ENCODE data around the gene ZNF593.

ZNF593 gene

DNA sequence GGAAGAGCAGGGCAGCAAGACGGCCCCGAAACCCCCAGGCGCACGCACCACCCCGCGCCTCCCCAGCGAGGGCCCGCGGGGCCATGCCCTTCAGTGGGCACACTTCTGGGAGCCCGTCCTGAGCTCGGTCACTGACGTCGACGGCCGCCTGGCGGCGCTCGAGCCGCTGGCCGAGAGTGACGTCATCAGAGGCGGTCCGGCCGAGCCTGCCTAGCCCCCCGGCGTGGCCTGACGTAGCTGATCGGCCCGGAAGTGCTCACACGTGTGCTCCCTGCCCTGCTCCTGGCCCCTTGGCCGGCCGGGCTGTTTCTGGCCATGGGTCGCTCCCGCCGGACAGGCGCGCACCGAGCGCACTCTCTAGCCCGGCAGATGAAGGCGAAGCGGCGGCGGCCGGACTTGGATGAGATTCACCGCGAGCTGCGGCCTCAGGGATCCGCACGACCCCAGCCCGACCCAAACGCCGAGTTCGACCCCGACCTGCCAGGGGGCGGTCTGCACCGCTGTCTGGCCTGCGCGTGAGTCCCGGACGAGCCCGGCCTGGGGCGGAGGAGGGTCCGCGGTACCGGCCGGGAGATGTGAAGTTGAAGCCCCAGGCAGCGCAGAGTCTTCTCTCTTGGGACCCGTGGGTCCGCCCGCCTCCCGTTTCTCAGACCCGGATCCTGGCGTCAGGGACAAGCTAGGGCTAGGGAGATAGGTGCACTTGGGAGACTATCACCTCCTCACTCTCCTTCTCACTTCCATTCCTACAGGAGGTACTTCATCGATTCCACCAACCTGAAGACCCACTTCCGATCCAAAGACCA lies at the start of gene ZNF593:
Gene ZNF593 (plus strand): TSS at position 240 of the 803 bp plus-strand sequence. CDS start 76 bp downstream, at position 316.
- DNase-seq (ENCODE audit: low read depth): peak; percentile 81

DNA sequence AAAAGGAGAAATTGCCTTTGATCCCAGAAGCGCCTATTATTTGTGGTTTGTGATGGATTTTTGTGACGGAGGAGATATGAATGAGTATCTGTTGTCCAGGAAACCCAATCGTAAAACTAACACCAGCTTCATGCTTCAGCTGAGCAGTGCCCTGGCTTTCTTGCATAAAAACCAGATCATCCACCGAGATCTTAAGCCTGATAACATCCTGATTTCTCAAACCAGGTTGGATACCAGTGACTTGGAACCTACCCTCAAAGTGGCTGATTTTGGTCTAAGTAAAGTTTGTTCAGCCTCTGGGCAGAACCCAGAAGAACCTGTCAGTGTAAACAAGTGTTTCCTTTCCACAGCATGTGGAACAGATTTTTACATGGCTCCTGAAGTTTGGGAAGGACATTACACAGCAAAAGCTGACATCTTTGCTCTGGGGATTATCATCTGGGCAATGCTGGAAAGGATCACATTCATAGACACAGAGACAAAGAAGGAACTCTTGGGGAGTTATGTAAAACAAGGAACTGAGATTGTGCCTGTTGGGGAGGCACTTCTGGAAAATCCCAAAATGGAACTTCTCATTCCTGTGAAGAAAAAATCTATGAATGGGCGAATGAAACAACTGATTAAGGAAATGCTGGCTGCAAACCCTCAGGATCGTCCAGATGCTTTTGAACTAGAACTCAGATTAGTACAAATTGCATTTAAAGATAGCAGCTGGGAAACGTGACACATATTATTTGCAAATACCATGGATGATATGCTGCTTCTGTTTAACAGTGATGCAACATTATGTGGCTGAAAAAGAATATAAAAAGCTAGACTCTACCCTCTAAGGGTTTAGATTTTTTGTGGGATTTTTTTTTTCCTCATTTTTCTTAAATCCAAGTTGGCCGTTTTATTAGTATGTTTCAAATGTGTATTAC lies 47.6 kb upstream of the ZNF593 start:
- no peak for DNase-seq (ENCODE audit: low read depth)

GRCh38 chr1:26122988-26123973 lies 46.4 kb upstream of the ZNF593 start:
- no peak for DNase-seq (ENCODE audit: low read depth)

DNA sequence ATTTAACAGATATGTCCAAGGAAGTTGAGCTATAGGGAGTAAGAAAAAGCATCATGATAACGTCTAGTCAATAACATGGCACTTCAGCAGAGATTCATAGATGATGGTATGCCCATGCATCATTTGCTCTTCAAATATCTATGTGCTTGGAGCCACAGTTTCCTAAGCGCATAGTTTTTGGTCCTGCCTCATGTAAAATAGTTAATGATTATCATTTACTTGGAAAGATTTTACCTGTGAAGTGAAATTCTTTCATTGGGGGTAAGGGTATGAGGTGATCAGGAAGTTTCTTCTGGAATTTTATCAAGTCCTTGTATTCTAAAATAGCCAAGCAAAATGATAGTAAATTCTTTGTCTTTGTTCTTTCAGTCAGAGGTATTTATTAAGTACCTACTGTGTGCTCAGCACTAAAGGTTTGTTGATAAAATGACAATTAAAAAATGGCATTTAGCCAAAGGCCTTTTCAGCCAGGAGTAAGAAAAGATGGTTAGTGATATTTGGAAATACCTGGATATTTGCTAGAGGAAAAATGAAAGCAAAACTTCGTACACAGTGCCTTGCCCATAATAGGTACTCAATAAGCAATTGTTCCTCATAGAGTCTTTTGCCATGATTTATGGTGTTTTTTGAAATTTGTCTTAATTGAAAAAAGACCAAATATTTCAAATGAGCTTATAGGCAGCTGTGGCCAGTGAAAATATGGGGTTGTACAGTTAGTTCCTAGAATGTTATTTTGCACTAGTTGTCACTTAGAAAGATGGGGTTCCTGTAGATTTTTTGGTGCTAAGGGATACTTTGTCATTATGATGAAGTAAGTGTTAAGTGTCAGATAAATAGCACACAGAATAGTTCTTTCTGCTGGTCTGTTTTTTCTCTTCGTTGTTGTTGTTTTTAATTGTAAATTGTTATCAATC lies 45.0 kb upstream of the ZNF593 start:
- no peak for DNase-seq (ENCODE audit: low read depth)

- no peak for DNase-seq (ENCODE audit: low read depth)
These were observed 44.3 kb upstream of the ZNF593 start for GRCh38 chr1:26125382-26125781.

- no peak for DNase-seq (ENCODE audit: low read depth)
These were observed 43.8 kb upstream of the ZNF593 start for GRCh38 chr1:26125946-26126320.

DNA sequence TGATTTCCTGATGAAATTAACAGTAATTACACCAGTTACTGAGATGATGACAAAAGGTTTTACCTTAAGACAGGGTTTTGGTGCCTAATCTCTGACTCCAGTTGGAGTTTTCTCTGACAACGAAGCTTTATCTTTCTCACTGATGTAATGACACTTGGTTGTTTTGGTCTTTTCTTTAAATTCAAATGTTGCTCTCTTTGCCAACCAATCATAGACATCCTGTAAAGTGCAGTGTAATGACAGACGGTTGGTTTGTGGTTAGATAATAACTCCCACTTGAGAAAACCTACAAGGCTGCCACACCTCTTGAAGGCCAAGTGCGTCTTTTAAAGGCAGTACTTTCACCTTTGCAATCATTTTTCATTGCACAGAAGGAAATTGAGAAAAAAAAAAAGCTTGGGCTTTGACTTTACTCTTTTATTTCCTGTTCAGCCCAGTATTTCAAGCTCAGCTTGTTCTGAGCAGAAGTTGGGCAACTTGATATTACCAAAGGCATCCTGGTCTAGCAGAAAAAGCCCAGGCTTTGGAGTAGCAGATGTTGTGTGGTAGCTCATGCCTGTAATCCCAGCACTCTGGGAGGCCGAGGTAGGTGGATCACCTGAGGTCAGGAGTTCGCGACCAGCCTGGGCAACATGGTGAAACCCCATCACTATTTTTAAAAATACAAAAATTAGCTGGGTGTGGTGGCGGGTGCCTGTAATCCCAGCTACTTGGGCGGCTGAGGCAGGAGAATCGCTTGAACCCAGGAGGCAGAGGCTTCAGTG lies 43.2 kb upstream of the ZNF593 start:
- DNase-seq (ENCODE audit: low read depth): peak; percentile 35

GRCh38 chr1:26127235-26128163 lies 42.2 kb upstream of the ZNF593 start:
- DNase-seq (ENCODE audit: low read depth): no peak

GRCh38 chr1:26129778-26130177 lies 39.9 kb upstream of the ZNF593 start:
- DNase-seq (ENCODE audit: low read depth): no peak

DNA sequence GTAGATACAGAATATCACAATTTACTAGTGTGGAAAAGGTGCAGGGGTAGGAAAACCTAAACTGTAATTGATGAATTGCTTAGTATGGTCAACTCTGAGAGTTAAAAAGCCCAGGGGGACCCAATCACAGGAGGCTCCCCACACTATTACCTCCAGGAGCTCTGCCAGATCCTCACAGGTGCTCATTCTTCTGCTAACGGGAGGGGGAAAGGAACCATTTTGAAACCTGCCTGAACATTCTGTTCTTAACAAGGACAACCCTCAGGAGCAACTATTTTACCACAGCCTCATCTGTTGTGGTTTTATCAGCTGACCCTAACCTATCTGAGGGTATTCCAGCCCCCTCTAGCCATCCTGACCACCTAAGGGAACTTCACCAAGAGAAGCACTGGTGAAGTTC lies 39.0 kb upstream of the ZNF593 start:
- DNase-seq (ENCODE audit: low read depth): no peak

DNA sequence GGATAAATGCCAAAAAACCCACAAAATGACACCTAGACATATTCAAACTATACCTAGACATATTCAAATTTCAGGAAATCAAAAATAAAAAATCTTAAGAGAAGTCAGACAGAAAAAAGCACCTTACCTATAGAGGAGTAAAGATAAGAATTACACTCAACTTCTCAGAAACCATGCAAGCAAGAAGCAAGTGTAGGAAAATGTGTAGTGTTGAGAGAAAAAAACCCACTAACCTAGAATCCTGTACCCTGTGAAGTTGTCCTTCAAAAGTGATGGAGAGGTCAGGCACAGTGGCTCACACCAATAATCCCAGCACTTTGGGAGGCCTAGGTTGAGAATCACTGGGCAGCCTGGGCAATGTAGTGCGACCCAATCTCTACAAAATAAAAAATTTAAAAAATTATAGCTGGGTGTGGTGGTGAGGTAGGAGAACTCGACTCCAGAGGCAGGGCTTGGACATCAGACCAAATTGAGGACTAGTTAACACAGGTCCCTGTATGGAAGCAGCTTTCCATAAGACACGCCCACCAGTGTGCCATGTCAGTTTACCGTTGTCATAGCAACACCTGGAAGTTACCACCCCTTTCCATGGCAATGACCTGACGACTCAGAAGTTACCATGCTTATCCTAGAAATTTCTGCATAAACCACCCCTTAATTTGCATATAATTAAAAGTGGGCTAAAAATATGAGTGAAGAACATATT lies 37.4 kb upstream of the ZNF593 start:
- no peak for DNase-seq (ENCODE audit: low read depth)

GRCh38 chr1:26132834-26133167 lies 36.9 kb upstream of the ZNF593 start:
- no peak for DNase-seq (ENCODE audit: low read depth)

- no peak for DNase-seq (ENCODE audit: low read depth)
These were observed 35.2 kb upstream of the ZNF593 start for GRCh38 chr1:26134466-26134865.

DNA sequence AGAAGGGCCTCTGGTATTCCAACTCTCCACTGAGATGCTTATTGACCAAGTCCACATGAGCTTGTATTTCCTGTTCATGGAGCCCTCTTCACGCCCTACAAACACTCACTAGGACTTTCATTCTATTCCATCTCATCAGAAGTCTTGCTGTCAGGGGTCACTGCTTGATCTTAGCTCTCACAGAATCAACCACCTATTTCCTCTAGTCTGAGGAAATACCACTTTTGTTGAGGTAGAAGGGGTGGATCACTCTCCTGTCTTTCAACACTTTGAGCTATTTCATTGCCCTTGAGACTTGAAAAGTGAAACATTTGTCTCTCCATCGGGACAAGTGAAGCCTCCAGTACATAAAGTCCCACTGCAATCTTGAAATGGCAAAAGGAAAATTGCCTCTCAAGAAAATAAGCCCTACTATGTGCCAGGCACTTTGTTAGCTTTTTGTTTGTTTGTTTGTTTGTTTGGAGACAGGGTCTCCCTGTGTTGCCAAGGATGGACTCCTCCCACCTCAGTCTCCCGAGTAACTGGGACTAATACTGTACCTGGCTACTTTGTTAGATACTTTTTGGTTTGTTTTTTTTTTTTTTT lies 30.6 kb upstream of the ZNF593 start:
- no peak for DNase-seq (ENCODE audit: low read depth)

GRCh38 chr1:26142159-26142558 lies 27.5 kb upstream of the ZNF593 start:
- DNase-seq (ENCODE audit: low read depth): no peak

GRCh38 chr1:26145041-26145959 lies 24.4 kb upstream of the ZNF593 start:
- peak; percentile 59 for DNase-seq (ENCODE audit: low read depth)

DNA sequence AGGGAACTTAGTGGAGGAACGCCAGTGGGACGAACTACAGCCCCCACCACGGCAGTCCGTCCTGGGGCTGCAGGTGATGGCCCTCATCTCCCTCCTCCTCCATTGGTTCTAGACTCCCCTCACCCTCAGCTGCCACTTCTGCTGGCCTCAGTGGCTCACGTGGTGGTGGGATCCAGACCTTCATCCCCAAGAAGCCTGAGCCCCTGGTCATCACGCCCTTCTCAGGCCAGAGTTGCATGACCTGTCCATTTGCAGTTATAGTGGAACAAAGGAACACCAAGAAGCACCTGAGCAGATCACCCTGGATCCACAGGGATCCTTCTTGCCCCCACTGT lies 23.8 kb upstream of the ZNF593 start:
- DNase-seq (ENCODE audit: low read depth): no peak
